ENCODE results near the gene RPS21.

RPS21 gene

GRCh38 chr20:62386383-62387218 lies at the start of gene RPS21:
TSS of gene RPS21 (plus strand) at chr20:62387103. CDS start at chr20:62387339, 236 bp downstream.
- peak; percentile 93 for DNase-seq

DNA sequence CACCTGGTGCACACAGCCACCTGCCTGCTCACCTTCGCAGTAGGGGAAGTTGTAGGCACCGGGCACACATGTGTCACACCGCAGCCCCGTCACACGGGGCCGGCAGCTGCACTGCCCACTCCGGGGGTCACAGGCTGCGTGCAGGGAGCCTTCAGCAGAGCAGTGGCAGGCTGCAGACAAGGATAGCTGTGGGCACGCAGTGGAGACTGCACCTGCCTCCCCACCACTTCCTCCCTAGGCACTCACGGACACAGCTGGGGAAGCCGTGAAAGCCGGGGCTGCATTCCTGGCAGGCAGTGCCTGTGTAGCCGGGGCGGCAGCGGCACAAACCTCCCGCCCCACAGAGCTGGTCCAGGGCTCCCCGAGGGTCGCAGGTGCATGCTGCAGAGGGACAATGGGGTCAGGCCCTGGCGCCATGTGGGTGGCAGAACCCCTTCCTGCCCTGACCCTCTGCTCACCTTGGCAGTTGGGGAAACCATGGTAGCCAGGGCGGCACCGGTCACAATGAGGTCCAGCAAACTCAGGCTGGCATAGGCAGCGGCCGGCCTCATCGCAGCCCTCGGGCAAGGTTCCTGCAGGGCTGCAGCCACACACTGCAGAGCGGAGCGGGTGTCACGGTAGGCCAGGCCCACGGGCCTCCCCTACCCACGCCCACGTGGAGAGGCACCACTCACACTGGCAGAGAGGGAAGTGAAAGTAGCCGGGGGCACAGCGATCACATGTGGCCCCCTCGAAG lies 49.2 kb upstream of the RPS21 start:
- DNase-seq = no peak

DNA sequence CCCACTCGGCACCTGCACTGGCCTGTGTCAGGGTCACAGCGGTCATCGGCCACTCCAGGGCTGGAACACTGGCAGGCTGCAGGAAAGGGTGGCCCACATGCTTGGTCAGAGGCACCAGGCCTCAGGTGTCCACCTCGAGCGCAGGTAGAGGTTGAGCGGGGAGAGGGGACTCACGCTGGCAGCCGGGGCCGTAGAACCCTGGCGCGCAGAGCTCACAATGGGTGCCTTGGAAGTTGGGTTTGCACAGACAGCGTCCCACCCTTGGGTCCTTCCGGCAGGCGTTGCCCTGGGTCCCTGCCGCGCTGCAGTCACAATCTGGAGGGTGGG lies 48.6 kb upstream of the RPS21 start:
- no peak for DNase-seq

- no peak for DNase-seq
These were observed 47.2 kb upstream of the RPS21 start for GRCh38 chr20:62339647-62340062.

DNA sequence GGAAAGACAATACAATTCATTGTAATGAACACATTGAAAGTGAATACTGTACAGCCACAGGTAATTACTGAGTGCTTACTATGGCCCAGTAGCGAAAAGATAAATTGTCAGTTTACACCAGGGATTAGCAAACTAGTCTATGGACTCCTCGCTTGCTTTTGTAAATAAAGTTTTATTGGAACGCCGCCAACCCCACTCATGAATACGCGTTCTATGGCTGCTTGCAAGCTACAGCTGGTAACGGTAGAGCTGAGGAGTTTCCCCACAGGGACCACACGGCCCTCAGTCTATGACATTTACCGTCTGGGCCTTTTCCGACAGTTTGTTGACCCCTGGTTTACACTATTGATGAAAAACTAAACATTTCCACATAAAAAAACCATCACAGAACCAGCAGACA lies 44.0 kb upstream of the RPS21 start:
- DNase-seq = no peak

- no peak for DNase-seq
These were observed 42.8 kb upstream of the RPS21 start for GRCh38 chr20:62344092-62344491.

GRCh38 chr20:62344782-62345181 lies 42.1 kb upstream of the RPS21 start:
- no peak for DNase-seq

- no peak for DNase-seq
These were observed 41.1 kb upstream of the RPS21 start for GRCh38 chr20:62345681-62346370.

- no peak for DNase-seq
These were observed 40.3 kb upstream of the RPS21 start for GRCh38 chr20:62346398-62347150.

GRCh38 chr20:62347151-62347404 lies 39.8 kb upstream of the RPS21 start:
- DNase-seq = no peak

DNA sequence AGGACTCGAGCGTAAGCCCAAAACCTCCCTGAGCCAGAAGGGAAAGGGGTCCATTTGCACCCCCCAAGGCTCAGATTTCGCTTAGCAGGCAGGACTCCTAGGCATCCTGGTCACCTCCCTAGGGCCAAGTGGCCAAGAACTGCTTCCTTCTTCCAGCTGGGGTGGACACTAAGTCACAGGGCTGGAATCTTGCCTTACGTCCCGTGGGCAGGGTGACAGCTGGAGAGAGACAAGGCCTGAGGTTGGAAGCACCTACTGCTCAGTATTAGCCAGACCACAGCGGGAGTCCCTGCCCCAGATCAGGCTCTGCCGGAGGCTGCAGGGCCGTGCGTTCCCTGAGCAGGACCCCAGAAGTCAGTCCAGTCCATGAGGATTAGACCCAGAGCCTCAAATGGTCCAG lies 39.5 kb upstream of the RPS21 start:
- DNase-seq = no peak

GRCh38 chr20:62348604-62349003 lies 38.3 kb upstream of the RPS21 start:
- no peak for DNase-seq

- DNase-seq = no peak
These were observed 37.3 kb upstream of the RPS21 start for GRCh38 chr20:62349556-62350097.

- DNase-seq = no peak
These were observed 36.7 kb upstream of the RPS21 start for GRCh38 chr20:62350098-62350628.

DNA sequence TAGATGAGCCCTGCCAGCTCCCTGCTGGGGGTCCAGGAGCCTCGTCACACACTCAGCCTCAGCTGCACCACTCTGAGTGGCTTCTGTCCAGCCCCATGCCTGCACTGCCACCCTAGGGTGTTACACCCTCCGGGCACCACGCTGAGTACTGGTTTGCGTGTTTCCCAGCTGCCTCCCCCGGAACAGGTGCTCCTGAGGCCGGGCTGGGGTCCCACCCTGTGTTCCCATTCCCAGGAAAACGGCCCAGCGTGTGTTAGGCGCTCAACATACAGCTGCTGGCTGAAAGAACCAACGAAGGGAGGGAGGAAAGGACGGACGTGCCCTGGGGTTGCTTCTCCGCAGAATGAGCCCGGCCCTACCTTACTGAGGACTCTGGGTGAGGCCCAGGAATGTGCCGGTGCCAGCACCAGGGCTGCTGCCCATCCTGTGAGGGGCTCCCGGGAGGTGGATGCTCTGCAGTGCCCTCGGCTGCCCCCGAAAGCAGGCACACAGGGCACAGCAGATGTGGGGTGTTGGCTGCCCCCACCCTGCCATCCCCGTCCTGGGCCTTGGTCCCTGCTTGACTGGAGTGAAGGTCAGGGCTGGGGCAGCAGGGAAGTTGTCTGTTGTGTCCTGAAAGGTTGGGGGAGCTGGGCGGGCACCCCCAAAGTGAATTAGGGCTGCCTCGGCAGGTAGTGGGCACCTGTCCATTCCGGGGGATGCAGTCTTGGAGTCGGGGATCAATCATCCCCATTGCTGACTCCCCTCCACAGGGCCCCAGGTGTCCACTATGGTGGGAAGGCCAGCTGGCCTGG lies 36.1 kb upstream of the RPS21 start:
- no peak for DNase-seq

DNA sequence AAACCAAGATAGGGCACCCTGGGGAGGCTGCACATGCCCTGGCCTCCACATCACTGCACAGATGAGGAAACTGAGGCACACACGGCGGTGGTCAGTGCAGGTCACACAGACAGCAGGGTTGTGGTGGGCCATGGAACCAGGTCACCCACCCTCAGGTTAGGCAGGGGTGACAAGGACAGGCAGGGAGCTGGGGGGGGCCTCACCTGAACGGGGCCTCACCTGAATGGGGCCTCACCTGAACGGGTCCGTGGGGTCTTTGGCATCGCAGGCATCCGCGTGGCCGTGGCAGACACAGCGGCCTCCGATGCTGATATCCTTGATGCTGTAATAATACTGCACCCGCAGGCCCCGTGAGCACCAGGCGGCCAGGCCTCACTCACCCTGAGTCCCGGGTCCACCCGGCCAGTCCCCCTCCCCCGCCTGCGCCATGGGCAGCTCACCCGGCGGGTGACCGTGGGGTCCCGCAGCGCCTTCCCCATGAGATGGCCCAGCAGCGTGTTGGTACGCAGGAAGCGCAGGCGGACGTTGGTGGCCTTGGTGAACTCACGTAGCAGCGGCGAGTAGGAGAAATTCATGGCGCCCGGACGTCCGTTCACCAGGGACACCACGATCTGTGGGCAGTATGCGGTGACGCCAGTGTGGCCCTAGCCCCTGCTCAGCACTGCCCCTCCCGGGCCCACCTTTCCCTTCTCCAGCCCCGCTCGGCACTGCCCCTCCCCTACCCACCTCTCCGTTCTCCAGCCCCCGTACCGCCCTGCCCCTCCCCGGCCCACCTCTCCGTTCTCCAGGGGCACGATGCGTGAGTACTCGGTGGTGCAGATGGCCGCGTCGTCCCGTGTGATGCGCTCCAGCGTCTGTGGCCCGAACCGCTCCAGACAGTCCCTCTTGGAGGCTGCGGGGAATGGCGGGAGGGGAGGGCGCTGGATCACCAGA lies 35.2 kb upstream of the RPS21 start:
- DNase-seq = no peak

DNA sequence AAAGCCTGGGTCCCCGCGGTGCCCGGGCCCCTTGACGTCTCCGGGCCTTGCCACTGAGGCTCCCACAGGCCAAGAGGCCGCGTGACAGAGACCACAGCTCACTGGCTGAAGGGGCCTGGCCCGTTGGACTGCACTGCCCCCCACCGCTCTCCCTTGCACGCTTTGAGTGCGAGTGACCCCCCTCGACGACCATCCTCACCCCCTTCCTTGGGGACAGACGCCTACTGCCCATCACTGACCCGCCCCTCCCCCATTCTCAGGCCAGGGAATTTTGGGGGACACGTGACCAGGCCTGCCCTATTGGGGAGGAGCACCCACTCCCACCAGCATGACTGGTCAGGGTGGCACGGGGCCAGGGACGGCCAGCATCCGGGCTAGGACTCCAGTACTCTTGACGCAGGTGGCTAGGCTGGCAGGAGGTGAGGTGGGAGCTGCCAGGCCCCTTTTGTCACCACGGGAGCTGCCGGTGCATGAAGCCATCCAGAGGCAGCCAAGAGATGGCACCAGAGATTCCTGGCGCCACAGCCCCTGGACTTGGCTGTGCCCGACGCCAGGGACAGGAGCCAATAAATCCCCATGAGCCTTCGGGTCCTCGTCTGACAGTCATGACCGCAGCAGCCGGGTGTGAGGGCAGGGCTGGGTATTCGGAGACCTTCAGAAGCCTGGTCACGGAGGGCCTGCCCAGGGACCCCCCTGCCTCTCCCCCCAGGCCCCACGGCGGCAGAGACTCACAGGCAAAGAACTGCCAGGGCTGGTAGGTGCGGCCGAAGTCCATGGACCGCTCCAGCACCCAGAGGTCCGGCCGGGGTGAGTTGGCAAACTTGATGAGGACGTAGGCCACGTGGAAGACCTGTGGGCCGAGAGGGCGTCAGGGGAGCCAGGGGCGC lies 34.3 kb upstream of the RPS21 start:
- no peak for DNase-seq

GRCh38 chr20:62353289-62354030 lies 33.4 kb upstream of the RPS21 start:
- DNase-seq = no peak

Measured in stimulated activated CD4-positive, alpha-beta T cell treated with anti-CD3 and anti-CD28 coated beads, Interleukin-1b, Interleukin-23, amount 100 ng/mL, for 48 hours (primary cell).